Large intestine (tissue), 3 donors: Measurements from ENCODE around the gene SLC2A13. TPM values are rescaled to one million over a fixed set of nuclear protein-coding genes. Genes with fewer than 3 reads are reported as not detected.
A peak's percentile ranks its signal among the peaks of the same experiment; 100 is the strongest.
"Not testable (repeated sequence)": the region's sequence is repeated elsewhere in the genome, so short reads cannot be mapped to it uniquely, and the experiment has no call there.

Experiments
- DNase-seq, 2 donors: peaks; one replicate each; pipeline versions ENCODE4 v3.0.0 to v3.0.0-alpha.2; 2013
- H3K27ac ChIP-seq: one replicate; pipeline ENCODE4 v1.5.1; 2013; ENCODE audit warnings: low read length
- H3K27me3 ChIP-seq: 2 replicates; pipeline ENCODE4 v1.6.1; 2013; ENCODE audit warnings: low read length; ENCODE audit not compliant: control insufficient read depth, insufficient read depth
- H3K36me3 ChIP-seq: 2 replicates; pipeline ENCODE4 v1.6.1; 2013; ENCODE audit warnings: low read length; ENCODE audit not compliant: control insufficient read depth, insufficient read depth
- H3K4me1 ChIP-seq: one replicate; pipeline ENCODE4 v1.6.1; 2013; ENCODE audit warnings: low read length; ENCODE audit not compliant: control insufficient read depth, insufficient read depth
- H3K4me3 ChIP-seq: one replicate; pipeline ENCODE4 v1.5.1; 2013; ENCODE audit warnings: low read length
- H3K9me3 ChIP-seq: one replicate; pipeline ENCODE4 v1.6.1; 2013; ENCODE audit warnings: mild to moderate bottlenecking, low read depth, low read length, moderate library complexity; ENCODE audit not compliant: control insufficient read depth
- WGBS: methylation state at CpG from one replicate; pipeline ENCODE4 v1.1.5; 2013; ENCODE audit warnings: low lambda C conversion rate; ENCODE audit not compliant: insufficient coverage; 5-methylcytosine and 5-hydroxymethylcytosine counted together
- polyA plus RNA-seq: library from polyadenylated mRNA; unstranded; fragments of 120-200 nt; gene quantifications from one replicate; pipeline ENCODE4 v1.2.1, GENCODE V29; 2013

SLC2A13 gene
- polyA plus RNA-seq, 1 donor: 21.4 TPM

DNA sequence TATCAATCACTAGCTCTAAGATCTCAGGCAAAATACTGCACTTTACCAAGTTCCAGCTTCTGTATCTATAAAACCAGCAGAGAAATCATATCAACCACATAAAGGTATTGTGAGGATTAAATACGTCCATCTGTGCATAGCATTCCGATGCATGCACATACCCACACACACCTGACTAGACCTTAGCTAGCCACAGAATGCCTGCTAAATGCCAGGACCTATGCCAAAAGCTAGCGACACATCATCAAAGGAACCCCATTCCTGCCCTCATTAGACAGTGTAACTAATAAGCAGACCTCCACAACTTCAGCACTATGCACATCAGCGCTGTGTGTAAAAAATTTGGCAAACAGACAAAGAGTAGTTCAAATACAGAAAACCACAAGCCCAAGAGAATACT lies 185.2 kb downstream of the SLC2A13 start:
- no peaks in the 10 kb centered on the region for H3K27me3 ChIP-seq
- H3K27ac ChIP-seq: no peak overlapping the region
- no peaks in the 10 kb centered on the region for H3K9me3 ChIP-seq
- H3K4me1 ChIP-seq: no peaks in the 10 kb centered on the region
- no peaks in the 10 kb centered on the region for H3K36me3 ChIP-seq
- WGBS: 100% methylated on average over 3 of the region's 4 CpGs
- DNase-seq: no peak
- no peak overlapping the region for H3K4me3 ChIP-seq

DNA sequence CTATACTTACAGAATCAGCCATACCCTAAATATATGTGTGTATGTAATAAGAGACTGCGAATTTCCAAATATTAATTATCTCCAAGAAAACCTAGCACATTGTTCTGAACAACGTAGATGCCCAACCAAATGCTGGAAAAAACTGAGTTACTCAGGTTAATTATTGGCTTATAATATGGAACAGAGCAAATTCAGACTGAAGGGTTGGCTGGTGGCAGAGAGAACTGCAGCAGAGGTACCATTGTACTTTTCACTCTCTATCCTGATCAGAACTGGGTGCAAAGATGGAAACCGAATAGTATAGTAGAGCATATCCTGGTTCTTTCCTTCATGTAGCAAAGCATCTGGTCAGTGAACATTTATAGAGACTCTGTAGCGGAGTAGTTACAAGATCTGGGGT lies 185.7 kb downstream of the SLC2A13 start:
- no CpG with 5 or more reads among the region's 4 CpGs for WGBS
- H3K27ac ChIP-seq: no peak overlapping the region
- no peaks in the 10 kb centered on the region for H3K36me3 ChIP-seq
- DNase-seq: no peak
- no peaks in the 10 kb centered on the region for H3K4me1 ChIP-seq
- H3K27me3 ChIP-seq: no peaks in the 10 kb centered on the region
- no peak overlapping the region for H3K4me3 ChIP-seq
- H3K9me3 ChIP-seq: no peaks in the 10 kb centered on the region

DNA sequence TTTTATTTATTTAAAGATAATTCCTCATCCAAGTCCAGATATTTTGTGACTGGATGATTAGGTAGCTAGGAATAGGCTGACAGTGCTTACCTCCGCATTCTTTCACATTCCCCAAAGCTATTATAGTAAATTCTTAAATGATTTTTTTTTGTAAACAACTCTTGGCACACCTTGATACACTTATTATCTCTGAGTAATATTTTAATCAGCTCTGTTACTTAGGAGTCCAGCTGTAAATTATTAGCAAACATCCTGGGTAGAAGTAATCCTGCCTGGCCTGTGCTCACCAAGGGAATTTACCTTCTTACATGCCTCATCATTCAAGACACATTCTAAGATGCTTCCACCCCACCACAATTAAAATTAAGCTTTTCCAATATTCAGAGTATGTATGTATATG lies 186.1 kb downstream of the SLC2A13 start:
- WGBS: no CpG with 5 or more reads among the region's 1 CpG
- no peak for DNase-seq

DNA sequence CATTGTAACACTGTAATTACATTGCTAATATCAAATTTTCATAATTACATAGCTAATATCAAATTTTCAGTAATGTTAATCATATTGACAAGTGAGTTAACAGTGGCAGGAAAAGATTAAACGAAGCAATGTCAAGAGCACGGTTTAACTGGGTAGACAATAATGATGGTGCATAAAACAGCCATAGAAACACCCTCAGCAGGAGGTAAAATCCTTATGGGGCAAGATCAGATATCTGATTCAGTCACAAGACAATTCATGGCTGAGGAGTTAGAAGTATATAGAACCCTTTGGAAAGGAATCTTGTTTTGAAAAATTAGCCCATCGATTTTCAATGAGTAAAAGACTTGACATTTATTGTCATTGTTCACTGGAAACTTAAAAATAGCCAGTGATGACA lies 190.6 kb downstream of the SLC2A13 start:
- H3K4me1 ChIP-seq: no peaks in the 10 kb centered on the region
- no peak for DNase-seq
- H3K27ac ChIP-seq: no peak overlapping the region
- H3K27me3 ChIP-seq: no peaks in the 10 kb centered on the region
- no peaks in the 10 kb centered on the region for H3K9me3 ChIP-seq
- 93% methylated on average over 3 of the region's 3 CpGs for WGBS
- no peaks in the 10 kb centered on the region for H3K36me3 ChIP-seq
- no peak overlapping the region for H3K4me3 ChIP-seq

More for the DNA sequence above, 186.1 kb downstream of the SLC2A13 start:
- Histone ChIP-seq H3K9me3 (no peaks in the 10 kb centered on the region), H3K36me3 (no peaks in the 10 kb centered on the region), H3K27me3 (no peaks in the 10 kb centered on the region), H3K27ac (no peak overlapping the region), H3K4me3 (no peak overlapping the region), H3K4me1 (no peaks in the 10 kb centered on the region)

DNA sequence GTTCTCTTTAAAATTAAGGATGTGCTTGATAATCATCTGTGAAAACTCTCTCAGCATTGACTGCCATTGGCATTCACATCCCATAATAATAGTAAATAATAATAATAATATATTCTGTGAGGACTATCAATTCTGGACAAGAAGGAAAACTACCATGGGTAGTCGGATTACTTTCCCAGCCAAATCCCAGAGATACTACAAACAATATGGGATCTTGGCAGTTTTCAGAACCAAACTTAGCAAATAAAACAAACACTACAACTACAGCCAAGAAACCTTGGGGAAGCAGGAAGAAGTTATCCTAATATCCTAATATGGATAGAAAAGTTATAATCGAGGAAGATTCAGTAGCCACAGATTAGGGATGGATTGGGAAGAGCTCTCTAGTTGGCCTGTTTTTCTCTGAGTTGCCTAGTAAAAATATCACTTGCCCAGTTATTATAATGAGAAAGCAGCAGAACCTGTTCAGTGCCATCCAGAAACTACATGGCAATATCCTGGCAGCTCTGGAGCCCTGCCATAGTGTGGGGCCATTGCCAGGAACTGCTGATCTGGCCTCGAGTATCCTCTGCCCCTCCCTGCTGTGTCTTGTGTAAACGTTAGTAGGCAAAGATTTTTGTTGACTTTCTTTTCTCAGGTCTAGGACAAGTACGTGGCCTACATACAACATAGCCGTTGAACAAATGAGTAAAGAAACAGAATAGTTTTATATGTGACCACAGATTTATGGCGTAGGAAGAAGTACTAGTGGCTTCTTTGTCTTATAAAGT lies 193.5 kb downstream of the SLC2A13 start:
- Histone ChIP-seq H3K4me3 (no peak overlapping the region), H3K27me3 (no peaks in the 10 kb centered on the region), H3K27ac (no peak overlapping the region), H3K9me3 (no peaks in the 10 kb centered on the region), H3K4me1 (no peaks in the 10 kb centered on the region), H3K36me3 (no peaks in the 10 kb centered on the region)
- DNase-seq: no peak
- WGBS: 58% methylated on average over 4 of the region's 7 CpGs

DNA sequence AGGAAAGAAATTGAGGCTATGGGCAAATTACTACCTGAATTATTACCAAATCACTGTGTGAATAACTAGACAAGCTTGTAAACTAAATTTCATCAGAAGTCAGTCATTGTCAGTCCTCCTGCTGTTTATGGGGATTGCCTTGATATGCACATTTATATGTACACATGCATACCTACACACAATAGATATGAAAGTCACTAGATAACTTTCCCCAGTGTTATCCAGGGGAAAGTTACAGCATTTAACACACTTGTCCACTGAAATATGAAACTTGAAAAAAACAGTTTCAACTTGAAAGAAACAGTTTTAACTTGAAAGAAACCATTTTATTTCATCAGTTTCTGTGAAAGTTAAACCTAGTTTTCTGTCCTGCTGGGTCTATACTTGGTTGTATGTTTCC lies 199.6 kb downstream of the SLC2A13 start:
- no peak overlapping the region for H3K27ac ChIP-seq

DNA sequence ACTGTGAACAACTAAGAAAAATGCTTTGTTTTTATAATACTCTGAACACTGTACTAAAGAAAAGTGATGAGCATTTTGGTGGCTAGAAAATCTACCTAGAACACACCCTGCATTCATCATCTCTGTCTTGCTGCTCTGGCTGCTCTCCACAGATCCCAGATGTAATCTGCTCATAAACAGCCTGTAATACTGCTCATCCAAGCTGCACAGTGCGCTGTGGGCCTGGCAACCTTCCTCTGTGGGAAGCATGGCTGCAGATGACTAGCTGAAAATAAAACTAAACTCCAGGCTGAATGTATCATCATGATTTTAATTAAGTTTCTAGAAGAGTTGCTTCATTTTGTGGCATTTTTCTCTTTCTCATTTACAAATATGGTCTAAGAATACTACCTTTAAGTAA lies 200.7 kb downstream of the SLC2A13 start:
- WGBS: no CpG with 5 or more reads among the region's 1 CpG
- no peaks in the 10 kb centered on the region for H3K9me3 ChIP-seq
- no peak overlapping the region for H3K4me3 ChIP-seq
- H3K4me1 ChIP-seq: no peaks in the 10 kb centered on the region
- H3K36me3 ChIP-seq: no peaks in the 10 kb centered on the region
- no peaks in the 10 kb centered on the region for H3K27me3 ChIP-seq
- DNase-seq: peak in 1 of 2 donors; percentile 3
- H3K27ac ChIP-seq: no peak overlapping the region

More for the DNA sequence above, 199.6 kb downstream of the SLC2A13 start:
- DNase-seq: no peak
- Histone ChIP-seq H3K36me3 (no peaks in the 10 kb centered on the region), H3K27me3 (no peaks in the 10 kb centered on the region), H3K4me1 (no peaks in the 10 kb centered on the region), H3K4me3 (no peak overlapping the region), H3K9me3 (no peaks in the 10 kb centered on the region)

DNA sequence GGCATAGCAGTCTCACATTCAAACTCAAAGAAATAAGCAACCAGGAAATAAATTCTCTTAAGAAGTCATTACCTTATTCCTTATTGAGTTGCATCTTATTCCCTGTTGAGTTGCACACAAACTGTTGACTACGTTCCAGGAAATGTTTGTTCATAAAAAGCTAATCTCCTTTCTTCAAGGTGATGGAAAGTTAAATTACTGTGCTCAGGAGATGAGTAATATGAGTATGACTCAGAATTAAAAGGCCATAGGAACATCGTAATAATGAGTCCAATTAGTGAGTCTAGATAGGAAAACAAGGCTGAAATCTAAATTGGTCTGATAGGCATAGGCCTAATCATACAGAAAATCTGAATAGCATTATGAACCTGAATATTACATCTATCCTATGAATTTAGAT lies 203.1 kb downstream of the SLC2A13 start:
- Histone ChIP-seq H3K27ac (no peak overlapping the region), H3K4me1 (no peaks in the 10 kb centered on the region), H3K9me3 (no peaks in the 10 kb centered on the region), H3K4me3 (no peak overlapping the region), H3K27me3 (no peaks in the 10 kb centered on the region), H3K36me3 (no peaks in the 10 kb centered on the region)
- WGBS: 100% methylated on average over 2 of the region's 2 CpGs
- DNase-seq: no peak

DNA sequence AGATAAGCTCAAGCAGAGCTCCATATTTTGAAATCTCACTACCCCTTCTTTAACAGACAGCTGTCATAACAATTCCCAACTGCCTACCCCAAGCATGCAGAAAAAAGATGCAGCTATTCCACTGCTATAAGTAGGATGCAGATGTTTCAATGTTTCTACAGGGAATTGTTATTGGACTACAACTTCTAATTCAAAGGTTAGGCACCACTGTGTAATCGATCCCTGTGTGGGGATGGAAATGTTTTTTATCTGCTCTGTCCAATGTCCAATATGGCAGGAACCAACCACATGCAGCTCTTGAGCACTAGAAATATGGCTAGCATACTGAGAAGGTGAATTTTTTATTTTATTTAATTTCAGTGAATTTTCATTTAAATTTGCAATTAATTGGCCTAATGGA lies 208.6 kb downstream of the SLC2A13 start:
- H3K9me3 ChIP-seq: no peaks in the 10 kb centered on the region
- no CpG with 5 or more reads among the region's 1 CpG for WGBS
- no peak overlapping the region for H3K27ac ChIP-seq
- no peak overlapping the region for H3K4me3 ChIP-seq
- no peaks in the 10 kb centered on the region for H3K36me3 ChIP-seq
- no peak for DNase-seq
- no peaks in the 10 kb centered on the region for H3K4me1 ChIP-seq
- no peaks in the 10 kb centered on the region for H3K27me3 ChIP-seq

DNA sequence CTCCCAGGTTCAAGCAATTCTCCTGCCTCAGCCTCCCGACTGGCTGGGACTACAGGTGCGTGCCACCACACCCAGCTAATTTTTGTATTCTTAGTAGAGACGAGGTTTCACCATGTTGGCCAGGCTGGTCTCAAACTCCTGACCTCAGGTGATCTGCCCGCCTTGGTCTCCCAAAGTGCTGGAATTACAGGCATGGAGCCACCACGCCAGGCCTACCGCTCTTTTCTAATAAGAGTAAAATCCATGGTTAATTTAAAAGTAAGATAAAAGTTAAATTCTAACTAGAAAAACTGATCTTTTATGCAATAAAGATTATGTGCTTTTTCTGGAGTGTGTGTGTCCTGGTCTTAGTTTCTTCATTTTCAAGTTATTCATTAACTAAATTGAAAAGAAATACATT lies 212.5 kb downstream of the SLC2A13 start:
- not testable (repeated sequence) for H3K4me1 ChIP-seq, H3K36me3 ChIP-seq, H3K27ac ChIP-seq, DNase-seq, H3K9me3 ChIP-seq, H3K4me3 ChIP-seq, H3K27me3 ChIP-seq
- 40% methylated on average over 2 of the region's 6 CpGs for WGBS

DNA sequence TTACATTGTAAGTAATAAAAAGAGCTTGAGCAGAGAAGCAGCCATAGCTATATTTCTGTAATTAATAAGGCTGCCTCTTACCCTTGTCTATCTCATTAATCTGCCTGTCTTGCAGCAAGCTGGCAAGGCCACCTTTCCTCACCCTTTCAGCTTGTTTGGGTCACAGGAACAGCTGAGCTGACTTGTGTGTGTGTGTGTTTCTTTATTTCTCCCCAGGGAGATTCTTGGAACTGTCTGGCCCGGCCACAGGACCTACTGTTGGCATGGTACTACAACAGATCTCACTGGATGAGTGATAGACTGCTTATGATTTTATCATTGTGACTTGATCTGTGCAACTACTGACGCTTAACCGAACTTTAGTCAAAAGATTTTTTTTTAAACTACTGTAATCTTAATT lies 213.7 kb downstream of the SLC2A13 start:
- no peaks in the 10 kb centered on the region for H3K36me3 ChIP-seq
- H3K27ac ChIP-seq: no peak overlapping the region
- DNase-seq: no peak
- H3K9me3 ChIP-seq: no peaks in the 10 kb centered on the region
- no peaks in the 10 kb centered on the region for H3K4me1 ChIP-seq
- no peaks in the 10 kb centered on the region for H3K27me3 ChIP-seq
- no CpG with 5 or more reads among the region's 3 CpGs for WGBS
- H3K4me3 ChIP-seq: no peak overlapping the region
